ENCODE measurements around the gene MESD.

MESD gene

DNA sequence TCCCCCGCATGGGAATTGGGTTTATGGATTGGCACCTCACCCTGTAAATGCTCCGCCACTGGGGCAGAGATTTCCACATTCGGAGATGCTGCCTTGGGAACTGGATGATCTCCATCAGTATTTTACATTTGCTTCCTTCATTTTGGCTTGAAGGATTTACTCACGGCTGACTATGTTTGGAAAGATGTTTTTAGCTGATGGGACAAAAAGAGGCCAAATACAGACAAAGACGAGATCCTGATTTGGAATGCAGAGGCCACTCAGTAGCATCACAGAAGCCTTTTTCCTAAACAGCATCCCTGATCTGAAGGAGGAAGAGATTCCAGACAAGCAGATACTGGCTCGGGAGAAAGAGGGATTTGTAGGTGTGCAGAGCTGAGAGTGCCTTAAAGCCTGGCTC is 76.9 kb downstream of the MESD start:
- FAIRE-seq: no peak
- no peak for DNase-seq (ENCODE audit: insufficient read length, low spot score)
- TF ChIP-seq POLR2AphosphoS5 (IDR thresholded peaks at IDR 0.05; ENCODE audit: low read depth, low read length) (no peak), SPI1 (IDR thresholded peaks at IDR 0.05; ENCODE audit: low read depth, low read length) (no peak), PAX5 (IDR thresholded peaks at IDR 0.05; ENCODE audit: insufficient read depth, low read length, severe bottlenecking) (no peak), POU2F2 (IDR thresholded peaks at IDR 0.05; ENCODE audit: low read depth, low read length) (no peak), TAF1 (IDR thresholded peaks at IDR 0.05; ENCODE audit: low read depth, low read length) (no peak), POLR2A (IDR thresholded peaks at IDR 0.05; ENCODE audit: low read depth, low read length) (no peak)

DNA sequence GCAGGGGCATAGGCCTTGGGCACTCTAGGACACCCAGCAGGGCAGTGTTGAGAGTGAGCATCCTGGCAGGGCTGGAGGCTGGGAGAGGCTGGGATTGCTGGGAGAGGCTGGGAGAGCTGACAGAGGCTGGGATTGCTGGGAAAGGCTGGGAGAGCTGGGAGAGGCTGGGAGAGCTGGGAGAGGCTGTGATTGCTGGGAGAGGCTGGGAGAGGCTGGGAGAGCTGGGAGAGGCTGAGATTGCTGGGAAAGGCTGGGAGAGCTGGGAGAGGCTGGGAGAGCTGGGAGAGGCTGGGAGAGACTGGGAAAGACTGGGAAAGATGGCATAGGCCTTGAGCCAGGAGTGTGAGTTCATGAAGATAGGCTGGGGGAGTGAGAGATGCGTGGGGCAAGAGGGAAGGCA is 77.8 kb downstream of the MESD start:
- DNase-seq (ENCODE audit: insufficient read length, low spot score) (no peak), FAIRE-seq (no peak)
- no peak for TF ChIP-seq POU2F2 (IDR thresholded peaks at IDR 0.05; ENCODE audit: low read depth, low read length)
- no peak for TF ChIP-seq PAX5 (IDR thresholded peaks at IDR 0.05; ENCODE audit: insufficient read depth, low read length, severe bottlenecking)
- TF ChIP-seq POLR2AphosphoS5 (IDR thresholded peaks at IDR 0.05; ENCODE audit: low read depth, low read length): no peak
- TF ChIP-seq TAF1 (IDR thresholded peaks at IDR 0.05; ENCODE audit: low read depth, low read length): no peak
- TF ChIP-seq POLR2A (IDR thresholded peaks at IDR 0.05; ENCODE audit: low read depth, low read length): no peak
- TF ChIP-seq SPI1 (IDR thresholded peaks at IDR 0.05; ENCODE audit: low read depth, low read length): no peak

DNA sequence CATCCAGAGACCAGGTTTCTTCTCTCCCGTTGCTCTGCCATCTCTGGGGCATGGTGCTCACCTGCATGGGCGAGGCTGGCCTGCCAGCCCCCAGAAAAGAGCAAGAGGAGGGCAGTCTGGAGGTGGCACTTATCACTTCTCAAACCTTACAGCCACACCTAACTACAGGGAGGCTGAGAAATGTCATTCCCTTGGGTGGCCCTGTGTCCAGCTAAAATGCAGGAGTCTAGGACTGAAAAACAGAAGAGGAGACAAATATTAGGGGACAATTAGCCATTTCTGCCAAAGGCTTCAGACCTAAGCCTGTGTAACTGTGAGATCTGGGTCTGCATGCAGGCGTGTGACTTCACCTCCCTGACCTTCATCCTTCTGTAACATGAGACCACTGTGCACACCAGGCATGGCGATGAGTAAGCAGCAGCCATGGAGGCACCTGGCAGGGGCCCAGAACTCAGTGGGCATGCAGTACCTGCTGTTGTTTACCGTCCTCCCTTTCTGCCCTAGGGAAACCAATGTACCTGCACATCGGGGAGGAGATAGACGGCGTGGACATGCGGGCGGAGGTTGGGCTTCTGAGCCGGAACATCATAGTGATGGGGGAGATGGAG is 83.4 kb downstream of the MESD start:
- no peak for TF ChIP-seq POLR2A (IDR thresholded peaks at IDR 0.05; ENCODE audit: low read depth, low read length)
- TF ChIP-seq TAF1 (IDR thresholded peaks at IDR 0.05; ENCODE audit: low read depth, low read length): no peak
- no peak for TF ChIP-seq POLR2AphosphoS5 (IDR thresholded peaks at IDR 0.05; ENCODE audit: low read depth, low read length)
- no peak for TF ChIP-seq SPI1 (IDR thresholded peaks at IDR 0.05; ENCODE audit: low read depth, low read length)
- TF ChIP-seq POU2F2 (IDR thresholded peaks at IDR 0.05; ENCODE audit: low read depth, low read length): no peak
- no peak for TF ChIP-seq PAX5 (IDR thresholded peaks at IDR 0.05; ENCODE audit: insufficient read depth, low read length, severe bottlenecking)
- DNase-seq (ENCODE audit: insufficient read length, low spot score) (no peak), FAIRE-seq (no peak)

DNA sequence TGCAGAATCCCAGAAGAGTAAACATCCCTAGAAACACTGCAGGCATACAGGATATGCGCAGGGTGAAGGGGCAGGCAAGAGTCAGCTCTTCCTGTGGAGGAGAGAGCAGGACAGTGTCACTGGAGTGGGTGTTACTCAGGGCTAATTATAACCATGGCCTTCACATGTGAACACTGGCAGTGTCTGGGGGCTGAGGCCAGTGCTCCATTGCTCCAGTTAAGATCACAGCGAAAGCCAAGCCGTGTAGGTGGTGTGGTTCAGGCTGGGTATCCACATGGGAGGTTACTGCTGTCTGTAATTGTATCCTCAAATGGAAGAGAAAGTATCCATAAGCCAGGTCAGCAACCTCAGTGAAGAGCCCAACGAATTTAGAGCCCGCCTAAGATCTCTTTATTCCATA is 84.6 kb downstream of the MESD start:
- no peak for DNase-seq (ENCODE audit: insufficient read length, low spot score)
- TF ChIP-seq POU2F2 (IDR thresholded peaks at IDR 0.05; ENCODE audit: low read depth, low read length): no peak
- TF ChIP-seq TAF1 (IDR thresholded peaks at IDR 0.05; ENCODE audit: low read depth, low read length): no peak
- TF ChIP-seq PAX5 (IDR thresholded peaks at IDR 0.05; ENCODE audit: insufficient read depth, low read length, severe bottlenecking): no peak
- no peak for FAIRE-seq

DNA sequence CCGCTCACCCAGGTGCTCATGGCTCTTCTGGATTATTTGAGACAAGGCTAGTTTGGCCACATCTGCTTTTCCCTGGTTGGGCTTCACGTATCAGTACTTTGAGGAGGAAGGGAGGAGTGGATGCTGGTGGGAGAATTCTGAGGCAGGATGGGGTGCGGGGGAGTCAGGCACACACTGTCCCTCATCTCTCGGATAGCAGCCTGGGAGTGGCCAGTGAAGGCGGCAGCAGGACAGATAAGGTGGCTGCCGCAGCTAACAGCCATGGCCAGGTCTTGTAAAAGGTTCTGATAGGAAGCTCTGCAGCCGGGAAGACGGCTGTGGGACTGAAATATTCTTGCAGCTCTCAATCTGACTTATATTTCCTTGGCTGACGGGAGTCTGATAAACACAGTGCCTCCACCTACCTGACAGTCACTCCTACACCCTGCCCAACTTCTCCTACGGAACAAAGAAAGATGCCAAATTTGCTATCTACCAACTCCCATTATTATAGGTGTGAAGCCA is 87.3 kb downstream of the MESD start:
- DNase-seq (ENCODE audit: insufficient read length, low spot score) (no peak), FAIRE-seq (no peak)
- TF ChIP-seq PAX5 (IDR thresholded peaks at IDR 0.05; ENCODE audit: insufficient read depth, low read length, severe bottlenecking) (no peak), SPI1 (IDR thresholded peaks at IDR 0.05; ENCODE audit: low read depth, low read length) (no peak), TAF1 (IDR thresholded peaks at IDR 0.05; ENCODE audit: low read depth, low read length) (no peak), POLR2A (IDR thresholded peaks at IDR 0.05; ENCODE audit: low read depth, low read length) (no peak), POU2F2 (IDR thresholded peaks at IDR 0.05; ENCODE audit: low read depth, low read length) (no peak), POLR2AphosphoS5 (IDR thresholded peaks at IDR 0.05; ENCODE audit: low read depth, low read length) (no peak)

DNA sequence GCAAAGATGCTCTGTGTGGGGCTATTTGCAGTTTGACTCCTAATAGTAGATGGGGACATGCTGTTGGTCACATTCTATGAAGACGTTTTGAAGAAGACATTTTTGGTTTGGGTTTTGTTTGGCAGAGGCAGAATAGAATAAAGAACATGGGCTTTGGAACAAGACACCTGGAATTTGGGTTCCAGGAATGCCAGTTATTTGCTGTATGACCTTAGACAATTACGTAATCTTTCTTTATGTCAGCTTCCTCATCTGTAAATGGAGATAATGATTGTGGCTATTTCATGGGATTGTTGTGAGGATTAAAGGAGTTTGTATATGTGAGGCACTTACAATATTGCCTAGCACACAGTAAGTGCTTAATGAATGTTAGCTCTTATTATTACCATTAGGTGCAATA is 91.6 kb downstream of the MESD start:
- DNase-seq (ENCODE audit: insufficient read length, low spot score) (no peak), FAIRE-seq (no peak)
- TF ChIP-seq SPI1 (IDR thresholded peaks at IDR 0.05; ENCODE audit: low read depth, low read length) (no peak), POLR2AphosphoS5 (IDR thresholded peaks at IDR 0.05; ENCODE audit: low read depth, low read length) (no peak), PAX5 (IDR thresholded peaks at IDR 0.05; ENCODE audit: insufficient read depth, low read length, severe bottlenecking) (no peak), TAF1 (IDR thresholded peaks at IDR 0.05; ENCODE audit: low read depth, low read length) (no peak)

Measured in GM12891 (cell line).